Measurements from ENCODE around the gene CDX2.
A peak's percentile ranks its signal among the peaks of the same experiment; 100 is the strongest.

The CDX2 gene

GRCh38 chr13:27967736-27968315 is 1.3 kb downstream of the CDX2 start:
- TF ChIP-seq CTCF (conservative IDR thresholded peaks at IDR 0.05) (no peak), ZFX (IDR thresholded peaks at IDR 0.05) (no peak)
- H3K27ac ChIP-seq, result no peak overlapping the region

DNA sequence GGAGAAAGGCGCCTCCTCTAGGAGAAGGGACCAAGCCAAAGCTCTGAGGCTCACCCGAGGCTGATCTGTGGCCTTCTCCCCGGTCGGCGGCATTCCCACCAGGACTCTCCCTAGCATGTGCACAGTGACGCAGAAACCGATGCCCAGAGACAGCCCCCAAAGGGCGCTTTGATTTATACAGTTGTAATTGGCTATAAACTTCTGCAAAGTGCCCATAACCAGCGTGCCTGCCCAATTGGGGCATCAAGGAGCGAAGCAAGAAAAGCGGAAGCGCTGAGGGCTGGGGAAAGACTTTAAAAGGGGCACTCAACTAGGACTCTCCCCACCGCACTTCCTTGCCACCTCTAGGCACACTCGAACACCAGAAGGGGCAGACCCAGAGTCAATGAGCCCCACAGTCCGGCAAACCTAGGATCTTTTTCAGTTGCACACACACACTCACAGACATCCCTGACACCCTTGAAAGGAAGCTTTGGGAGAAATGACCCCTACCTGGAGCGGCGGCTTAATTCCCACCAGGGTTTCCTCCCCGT is 1.8 kb downstream of the CDX2 start:
- peak overlapping the region; percentile 88 for H3K27ac ChIP-seq
- TF ChIP-seq ZFX (IDR thresholded peaks at IDR 0.05), result no peak
- TF ChIP-seq CTCF (conservative IDR thresholded peaks at IDR 0.05), result no peak

DNA sequence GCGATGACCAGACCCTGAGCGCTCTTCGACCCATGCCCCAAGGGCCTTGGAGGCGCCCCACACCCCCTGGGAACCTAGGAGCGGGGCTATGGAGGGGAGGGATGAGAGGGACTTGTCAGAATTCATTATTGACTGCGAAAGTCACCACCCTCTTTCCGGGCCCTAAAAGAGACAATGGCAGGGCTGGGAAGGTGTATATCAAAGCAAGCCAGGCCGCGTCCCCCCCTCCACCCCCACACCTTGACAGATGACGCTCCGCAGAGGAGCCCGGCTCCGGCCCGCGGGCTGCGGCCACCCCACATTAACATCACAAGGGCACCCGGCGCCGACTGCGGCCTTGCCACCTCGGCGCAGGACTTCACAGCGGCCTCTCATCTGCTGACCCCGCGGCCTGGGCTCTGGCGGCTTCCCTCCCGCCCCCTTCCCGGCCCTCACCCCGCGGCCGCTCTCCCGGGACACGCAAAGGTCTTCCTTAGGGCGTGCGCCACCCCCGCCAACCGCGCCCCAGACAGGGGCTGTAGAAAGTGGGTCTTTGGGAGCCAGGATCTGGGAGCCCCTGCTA is 2.4 kb downstream of the CDX2 start:
- H3K27ac ChIP-seq, result peak overlapping the region; percentile 88
- TF ChIP-seq ZFX (IDR thresholded peaks at IDR 0.05) (no peak), CTCF (conservative IDR thresholded peaks at IDR 0.05) (no peak)

- TF ChIP-seq CTCF (conservative IDR thresholded peaks at IDR 0.05) (no peak), ZFX (IDR thresholded peaks at IDR 0.05) (no peak)
- H3K27ac ChIP-seq, result peak overlapping the region; percentile 88
Observed at GRCh38 chr13:27965740-27966640, 3.1 kb downstream of the CDX2 start.

DNA sequence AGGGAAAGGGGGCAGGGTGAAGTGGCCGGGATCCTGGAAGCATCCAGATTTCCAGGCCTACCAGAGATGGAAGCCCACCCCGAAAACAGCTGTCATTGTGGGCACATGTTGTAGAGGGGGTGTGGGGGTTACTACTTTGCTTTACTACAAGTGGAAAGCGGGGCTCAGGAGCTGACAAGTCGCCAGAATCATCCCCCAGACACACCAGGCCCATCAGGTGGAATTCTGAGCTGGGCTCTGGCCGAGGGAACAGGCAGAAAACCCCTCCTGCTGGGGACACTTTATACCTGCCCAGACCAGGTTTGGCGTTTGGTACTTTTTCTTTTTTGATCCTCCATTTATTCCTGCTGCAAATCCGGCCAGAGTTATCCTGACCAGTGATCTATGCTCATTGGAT is 3.8 kb downstream of the CDX2 start:
- H3K27ac ChIP-seq, result peak overlapping the region; percentile 88
- TF ChIP-seq CTCF (conservative IDR thresholded peaks at IDR 0.05) (no peak), ZFX (IDR thresholded peaks at IDR 0.05) (no peak)

- TF ChIP-seq ZFX (IDR thresholded peaks at IDR 0.05) (no peak), CTCF (conservative IDR thresholded peaks at IDR 0.05) (no peak)
- H3K27ac ChIP-seq, result peak overlapping the region; percentile 88
Observed at GRCh38 chr13:27964741-27965323, 4.3 kb downstream of the CDX2 start.

DNA sequence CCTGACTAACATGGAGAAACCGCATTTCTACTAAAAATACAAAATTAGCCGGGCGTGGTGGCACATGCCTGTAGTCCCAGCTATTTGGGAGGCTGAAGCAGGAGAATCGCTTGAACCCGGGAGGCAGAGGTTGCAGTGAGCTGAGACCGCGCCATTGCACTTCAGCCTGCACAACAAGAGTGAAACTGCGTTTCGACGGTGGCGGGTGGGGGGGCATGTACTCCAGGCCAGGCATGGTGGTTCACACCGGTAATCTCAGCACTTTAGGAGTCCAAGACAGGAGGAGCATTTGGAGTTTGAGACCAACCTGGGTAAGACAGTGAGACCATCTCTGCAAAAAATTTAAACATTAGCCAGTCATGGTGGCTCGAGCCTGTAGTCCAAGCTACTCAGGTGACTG is 4.9 kb downstream of the CDX2 start:
- peak overlapping the region; percentile 88 for H3K27ac ChIP-seq
